ENCODE results near the gene CCDC186. TPM values are rescaled to one million over a fixed set of nuclear protein-coding genes. Genes with fewer than 3 reads are reported as not detected.

CCDC186 gene
- total RNA-seq, 4 donors from 2014 or later = 43.3 to 49.7 (median 46.6) TPM

GRCh38 chr10:114179148-114179547, 5.1 kb upstream of the CCDC186 start, which contains the start of gene TDRD1:
TSS of gene TDRD1 (plus strand) at chr10:114179353. CDS start at chr10:114187832, 8,479 bp downstream.
- H3K4me1 ChIP-seq = no peaks in the 10 kb centered on the region
- no peak within 1 kb of the TSS for H3K4me3 ChIP-seq (replicated peaks in 1 of 3)
- no peaks in the 10 kb centered on the region for H3K27me3 ChIP-seq
- H3K9me3 ChIP-seq = no peaks in the 10 kb centered on the region
- no peaks in the 10 kb centered on the region for H3K36me3 ChIP-seq
- H3K27ac ChIP-seq = no peak within 1 kb of the TSS
- 77 to 82% methylated on average over 28 of the region's 28 CpGs for WGBS, 2 donors
- DNase-seq = no peak
- intact Hi-C loops (cut with DNase I) = no loop called here
- TF ChIP-seq CTCF (IDR thresholded peaks at IDR 0.05) (no peak), POLR2A (IDR thresholded peaks at IDR 0.05) (no peak)

- Histone ChIP-seq H3K9me3 (no peaks in the 10 kb centered on the region), H3K4me3 (replicated peaks in 1 of 3) (no peak overlapping the region), H3K36me3 (no peaks in the 10 kb centered on the region), H3K27me3 (no peaks in the 10 kb centered on the region), H3K4me1 (peaks cover 0 to 6% of the 10 kb centered on the region in 2 donors), H3K27ac (no peak overlapping the region)
- no peak for TF ChIP-seq CTCF (IDR thresholded peaks at IDR 0.05)
- TF ChIP-seq POLR2A (IDR thresholded peaks at IDR 0.05) = no peak
- WGBS, 2 donors = 57 to 58% methylated on average over 1 of the region's 1 CpG
- intact Hi-C loops (cut with DNase I) = no loop called here
- DNase-seq = peak; percentile 59 to 63
These were observed 2.5 kb upstream of the CCDC186 start for GRCh38 chr10:114176511-114176910.

GRCh38 chr10:114175667-114176066, 1.7 kb upstream of the CCDC186 start:
- TF ChIP-seq POLR2A (IDR thresholded peaks at IDR 0.05) (no peak), CTCF (IDR thresholded peaks at IDR 0.05) (no peak)
- DNase-seq = no peak
- no peaks in the 10 kb centered on the region for H3K27me3 ChIP-seq
- WGBS, 2 donors = 85 to 95% methylated on average over 1 of the region's 1 CpG
- H3K9me3 ChIP-seq = no peaks in the 10 kb centered on the region
- no peak overlapping the region for H3K27ac ChIP-seq
- no peaks in the 10 kb centered on the region for H3K36me3 ChIP-seq
- H3K4me1 ChIP-seq = peaks cover 0 to 6% of the 10 kb centered on the region in 2 donors
- intact Hi-C loops (cut with DNase I) = no loop called here
- H3K4me3 ChIP-seq (replicated peaks in 1 of 3) = no peak overlapping the region

- H3K27ac ChIP-seq = peak overlapping the region in 2 of 3 donors; percentile 93 to 96
- peaks cover 0 to 6% of the 10 kb centered on the region in 2 donors for H3K4me1 ChIP-seq
- peak; percentile 66 to 72 for DNase-seq
- no peaks in the 10 kb centered on the region for H3K36me3 ChIP-seq
- H3K27me3 ChIP-seq = no peaks in the 10 kb centered on the region
- no peak for TF ChIP-seq CTCF (IDR thresholded peaks at IDR 0.05)
- TF ChIP-seq POLR2A (IDR thresholded peaks at IDR 0.05) = no peak
- intact Hi-C loops (cut with DNase I) = no loop called here
- H3K4me3 ChIP-seq (replicated peaks in 1 of 3) = peak overlapping the region; percentile 3 to 93 (median 93)
- no peaks in the 10 kb centered on the region for H3K9me3 ChIP-seq
- 5 to 9% methylated on average over 14 to 19 of the region's 19 CpGs for WGBS, 2 donors
These were observed 739 bp upstream of the CCDC186 start for GRCh38 chr10:114174695-114175188.

- Histone ChIP-seq H3K4me1 (peaks cover 0 to 6% of the 10 kb centered on the region in 2 donors), H3K4me3 (replicated peaks in 1 of 3) (peak overlapping the region; percentile 82 to 93 (median 93)), H3K27ac (peak overlapping the region; percentile 88 to 96 (median 93)), H3K27me3 (no peaks in the 10 kb centered on the region), H3K9me3 (no peaks in the 10 kb centered on the region), H3K36me3 (no peaks in the 10 kb centered on the region)
- intact Hi-C loops (cut with DNase I) = no loop called here
- TF ChIP-seq POLR2A (IDR thresholded peaks at IDR 0.05) = no peak
- peak in 1 of 6 experiments; percentile 13 for TF ChIP-seq CTCF (IDR thresholded peaks at IDR 0.05)
- 1 to 2% methylated on average over 13 to 15 of the region's 23 CpGs for whole genome bisulfite sequencing, 2 donors
- peak in 1 of 2 donors; percentile 27 for DNase-seq
These were observed 441 bp downstream of the CCDC186 start for GRCh38 chr10:114173603-114173920.
